Activated CD8-positive, alpha-beta memory T cell treated with anti-CD3 and anti-CD28 coated beads for 1 hour (primary cell): ENCODE data around the gene CASP7.
"Not testable (repeated sequence)": the region's sequence is repeated elsewhere in the genome, so short reads cannot be mapped to it uniquely, and the experiment has no call there.

Experiments used
- DNase-seq, 2 donors: peaks; one replicate each; pipeline ENCODE4 v3.0.0-alpha.2; 2020; ENCODE audit warnings: low read depth in 1 of 2; ENCODE audit errors: extremely low read depth in 1 of 2

CASP7 gene

GRCh38 chr10:113752553-113752952 is 72.8 kb downstream of the CASP7 start:
- DNase-seq = no peak

- no peak for DNase-seq
Observed at GRCh38 chr10:113753020-113753692, 73.4 kb downstream of the CASP7 start.

- no peak for DNase-seq
Observed at GRCh38 chr10:113754125-113754524, 74.4 kb downstream of the CASP7 start.

- no peak for DNase-seq
Observed at GRCh38 chr10:113754768-113755167, 75.1 kb downstream of the CASP7 start.

GRCh38 chr10:113756940-113757543 is 77.3 kb downstream of the CASP7 start:
- no peak for DNase-seq

- DNase-seq = no peak
Observed at GRCh38 chr10:113762083-113762482, 82.4 kb downstream of the CASP7 start.

- DNase-seq = no peak
Observed at GRCh38 chr10:113764582-113764981, 84.9 kb downstream of the CASP7 start.

- no peak for DNase-seq
Observed at GRCh38 chr10:113765910-113766309, 86.2 kb downstream of the CASP7 start.

GRCh38 chr10:113767222-113767621 is 87.5 kb downstream of the CASP7 start:
- DNase-seq = no peak

GRCh38 chr10:113770346-113770745 is 90.6 kb downstream of the CASP7 start:
- DNase-seq = no peak

GRCh38 chr10:113771131-113771530 is 91.4 kb downstream of the CASP7 start:
- not testable (repeated sequence) for DNase-seq

GRCh38 chr10:113775686-113776294 is 96.1 kb downstream of the CASP7 start:
- DNase-seq = no peak

- no peak for DNase-seq
Observed at GRCh38 chr10:113776553-113776952, 96.8 kb downstream of the CASP7 start.
